Endothelial cell of umbilical vein (primary cell): ENCODE measurements around the gene IER3IP1. TPM values are rescaled to one million over a fixed set of nuclear protein-coding genes. Genes with fewer than 3 reads are reported as not detected.
"Not testable (repeated sequence)": the region's sequence is repeated elsewhere in the genome, so short reads cannot be mapped to it uniquely, and the experiment has no call there.

Experiments
- BruUV-seq: library from RNA; stranded (reverse); fragments of 400-500 nt; replicated peaks from 2 replicates; lab custom pipeline; 2021; lab: Mats Ljungman, UMichigan
- CTCF ChIA-PET: fragments of 300-600, 350-600 bp; sonication (Branson Sonifier 250); formaldehyde crosslinking; loops from one replicate; lab custom pipeline; 2021; ENCODE audit warnings: antibody characterized with exemption, inconsistent platforms; lab: Charles Lee
- POLR2A ChIA-PET: fragments of 300-600, 350-600 bp; sonication (Branson Sonifier 250); formaldehyde crosslinking; loops from one replicate; lab custom pipeline; 2021; ENCODE audit warnings: antibody characterized with exemption, inconsistent platforms; lab: Charles Lee
- DNase-seq: peaks from one replicate; pipeline ENCODE4 v3.0.0-alpha.2; 2011; ENCODE audit warnings: low read depth, low spot score
- FAIRE-seq: peaks from 2 replicates; lab custom pipeline; 2011; peaks lifted over from hg19 to GRCh38; lab: Jason Lieb, UNC
- H2AFZ ChIP-seq: 2 replicates; pipeline ENCODE4 v1.6.0; 2012; ENCODE audit warnings: low read depth, low read length, control low read depth, inconsistent platforms
- H3K27ac ChIP-seq: 2 replicates; pipeline ENCODE4 v1.5.1; 2011; ENCODE audit warnings: low read depth, mild to moderate bottlenecking, control low read depth, low read length, moderate library complexity; ENCODE audit not compliant: insufficient read depth
- H3K27me3 ChIP-seq, 2 experiments: 2 replicates each; pipeline versions ENCODE4 v1.6.0 to v1.6.1; 2011; ENCODE audit warnings: low read length in 2 of 2, mixed read lengths in 1 of 2; ENCODE audit not compliant: control insufficient read depth in 2 of 2, insufficient read depth in 2 of 2
- H3K36me3 ChIP-seq, 2 experiments: 2 replicates in 1 of 2; 3 replicates in 1 of 2; pipeline ENCODE4 v1.5.1; 2011; ENCODE audit warnings: low read length in 2 of 2, mild to moderate bottlenecking in 1 of 2, moderate library complexity in 1 of 2; ENCODE audit not compliant: control insufficient read depth in 2 of 2, insufficient read depth in 2 of 2; ENCODE audit errors: extremely low read depth in 1 of 2
- H3K4me1 ChIP-seq: 3 replicates; pipeline ENCODE4 v1.5.1; 2011; ENCODE audit warnings: mild to moderate bottlenecking, low read length; ENCODE audit not compliant: control insufficient read depth, insufficient read depth; ENCODE audit errors: extremely low read depth
- H3K4me2 ChIP-seq: 2 replicates; pipeline ENCODE4 v1.6.1; 2011; ENCODE audit warnings: low read length, control low read depth, mixed read lengths; ENCODE audit not compliant: insufficient read depth
- H3K4me3 ChIP-seq, 3 experiments: fragments of 200-600 bp in 1 of 3; sonication (generic), shearing (Covaris generic) in 1 of 3; replicated peaks in 1 of 3; 2 replicates each; pipeline ENCODE4 v1.5.1; 2011 to 2016; ENCODE audit warnings: control low read depth in 3 of 3, low read length in 3 of 3, mild to moderate bottlenecking in 2 of 3, inconsistent platforms in 1 of 3, low read depth in 1 of 3, moderate library complexity in 1 of 3; ENCODE audit not compliant: insufficient read depth in 1 of 3
- H3K79me2 ChIP-seq: 2 replicates; pipeline ENCODE4 v1.6.0; 2012; ENCODE audit warnings: low read length, inconsistent platforms; ENCODE audit not compliant: control insufficient read depth, insufficient read depth
- H3K9ac ChIP-seq: replicated peaks from 2 replicates; pipeline ENCODE3; 2011; ENCODE audit warnings: low read length, control low read depth; ENCODE audit not compliant: insufficient read depth; ENCODE audit errors: extremely low read depth
- H3K9me1 ChIP-seq: replicated peaks from 3 replicates; pipeline ENCODE4 v1.6.0; 2011; ENCODE audit warnings: mild to moderate bottlenecking, low read length; ENCODE audit not compliant: control insufficient read depth, insufficient read depth; ENCODE audit errors: extremely low read depth
- H3K9me3 ChIP-seq: replicated peaks from 2 replicates; pipeline ENCODE4 v1.5.1; 2012; ENCODE audit warnings: low read length, inconsistent platforms; ENCODE audit not compliant: control insufficient read depth, insufficient read depth
- H4K20me1 ChIP-seq: replicated peaks from 2 replicates; pipeline ENCODE3; 2011; ENCODE audit warnings: mild to moderate bottlenecking, low read length; ENCODE audit not compliant: control insufficient read depth, insufficient read depth; ENCODE audit errors: extremely low read depth
- FOS ChIP-seq: IDR thresholded peaks from 2 replicates; pipeline ENCODE4 v1.6.1; 2011; ENCODE audit warnings: mild to moderate bottlenecking, low read length, moderate library complexity, borderline replicate concordance; ENCODE audit not compliant: insufficient read depth
- MAX ChIP-seq: IDR thresholded peaks from 2 replicates; pipeline ENCODE4 v1.6.1; 2011; ENCODE audit not compliant: insufficient read depth, insufficient read length
- dilution Hi-C: fragments of 300-500 bp; cut with MboI; formaldehyde crosslinking; loops from one replicate; pipeline ENCODE4 v1.15.0; 2019; ENCODE audit warnings: low sequenced_read_pairs; ENCODE audit not compliant: extremely low pct_ligation_motif_present
- intact Hi-C: fragments of 100-400 bp; cut with micrococcal nuclease; formaldehyde crosslinking; loops from one replicate; pipeline ENCODE4 v1.10.0; 2022
- polyA plus RNA-seq, 4 experiments: library from polyadenylated mRNA; depleted of rRNA in 3 of 4; stranded (reverse) in 3 of 4; unstranded in 1 of 4; fragments of >200 nt; gene quantifications; 2 replicates each; pipeline versions ENCODE4 v1.2.1 to v1.2.3, GENCODE V29; 2011 to 2012; ENCODE audit warnings: missing spikeins in 1 of 4
- total RNA-seq: library from RNA; stranded (reverse); gene quantifications from 2 replicates; pipeline ENCODE4 v1.2.3, GENCODE V29; 2021
- TF ChIP-seq, protein P1 (sequence below), 2 donors: IDR thresholded peaks; 1 replicate in 1 of 2; 2 replicates in 1 of 2; pipeline ENCODE4 v1.5.1; 2011; ENCODE audit warnings: low read length in 2 of 2, mild to moderate bottlenecking in 2 of 2, moderate library complexity in 2 of 2, control low read depth in 1 of 2, inconsistent platforms in 1 of 2, low read depth in 1 of 2; ENCODE audit not compliant: insufficient read depth in 1 of 2; ENCODE audit errors: extremely low read depth in 1 of 2

Gene IER3IP1
- total and polyA plus RNA-seq, 2 donors (not counting 3 experiments of a cell fraction or from before 2014, with no cell fraction given): 9.6 to 14.2 TPM

DNA sequence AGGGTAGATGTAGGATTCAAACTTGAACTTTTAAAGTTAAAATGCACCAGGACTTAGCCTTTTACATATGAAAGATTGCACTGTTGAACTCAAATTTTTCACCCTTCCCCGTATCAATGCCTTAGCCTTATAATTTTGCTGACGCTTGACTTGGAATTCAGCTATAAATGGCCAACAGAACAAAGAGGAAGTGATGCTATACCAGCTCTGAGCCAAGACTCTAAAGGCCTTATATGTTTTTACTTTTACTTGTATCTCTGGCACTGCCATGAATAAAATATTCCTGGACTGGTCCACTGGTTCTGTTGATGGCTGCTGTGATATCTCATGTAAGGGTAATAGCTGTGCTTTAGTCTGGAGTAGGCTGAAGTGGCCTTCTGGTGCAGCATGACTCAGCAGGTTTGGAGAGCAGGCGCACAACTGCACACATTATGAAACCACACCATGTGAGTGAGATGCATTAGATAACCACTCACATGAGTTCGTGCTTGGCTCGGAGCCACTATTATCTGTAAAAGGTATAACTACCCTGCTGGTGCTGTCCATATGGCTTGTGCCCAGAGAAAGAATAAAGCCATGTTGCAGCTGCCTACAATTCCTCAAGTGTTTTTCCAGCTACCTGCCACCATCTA lies 8.4 kb upstream of the IER3IP1 start:
- BruUV-seq: no TSS peak
- H3K9ac ChIP-seq: no peak overlapping the region
- H3K36me3 ChIP-seq: no peaks in the 10 kb centered on the region
- peaks cover 6 to 12% of the 10 kb centered on the region in 2 experiments for H3K27me3 ChIP-seq
- no peaks in the 10 kb centered on the region for H3K9me3 ChIP-seq
- no peak overlapping the region for H3K4me2 ChIP-seq
- peak; percentile 10 for DNase-seq
- TF ChIP-seq, protein P1, sequence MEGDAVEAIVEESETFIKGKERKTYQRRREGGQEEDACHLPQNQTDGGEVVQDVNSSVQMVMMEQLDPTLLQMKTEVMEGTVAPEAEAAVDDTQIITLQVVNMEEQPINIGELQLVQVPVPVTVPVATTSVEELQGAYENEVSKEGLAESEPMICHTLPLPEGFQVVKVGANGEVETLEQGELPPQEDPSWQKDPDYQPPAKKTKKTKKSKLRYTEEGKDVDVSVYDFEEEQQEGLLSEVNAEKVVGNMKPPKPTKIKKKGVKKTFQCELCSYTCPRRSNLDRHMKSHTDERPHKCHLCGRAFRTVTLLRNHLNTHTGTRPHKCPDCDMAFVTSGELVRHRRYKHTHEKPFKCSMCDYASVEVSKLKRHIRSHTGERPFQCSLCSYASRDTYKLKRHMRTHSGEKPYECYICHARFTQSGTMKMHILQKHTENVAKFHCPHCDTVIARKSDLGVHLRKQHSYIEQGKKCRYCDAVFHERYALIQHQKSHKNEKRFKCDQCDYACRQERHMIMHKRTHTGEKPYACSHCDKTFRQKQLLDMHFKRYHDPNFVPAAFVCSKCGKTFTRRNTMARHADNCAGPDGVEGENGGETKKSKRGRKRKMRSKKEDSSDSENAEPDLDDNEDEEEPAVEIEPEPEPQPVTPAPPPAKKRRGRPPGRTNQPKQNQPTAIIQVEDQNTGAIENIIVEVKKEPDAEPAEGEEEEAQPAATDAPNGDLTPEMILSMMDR (IDR thresholded peaks at IDR 0.05; ENCODE audit: extremely low read depth in 1 of 2, insufficient read depth in 1 of 2, low read depth in 1 of 2, low read length in 2 of 2): no peak
- no peak for TF ChIP-seq FOS
- no peak for TF ChIP-seq MAX
- H3K4me3 ChIP-seq: no peak overlapping the region
- no peaks in the 10 kb centered on the region for H3K9me1 ChIP-seq
- no peaks in the 10 kb centered on the region for H3K4me1 ChIP-seq
- ChIA-PET POLR2A (no interaction called here), CTCF (interaction anchor here (1.1 kb wide), 1 partner anchor 20 kb away, joined by 4 read pairs; no protein-coding TSS in a partner anchor)
- H4K20me1 ChIP-seq: no peaks in the 10 kb centered on the region
- dilution Hi-C loops: no loop called here
- no peak overlapping the region for H2AFZ ChIP-seq
- no peaks in the 10 kb centered on the region for H3K79me2 ChIP-seq
- no peak overlapping the region for H3K27ac ChIP-seq
- intact Hi-C loops: no loop called here
- no peak for FAIRE-seq

DNA sequence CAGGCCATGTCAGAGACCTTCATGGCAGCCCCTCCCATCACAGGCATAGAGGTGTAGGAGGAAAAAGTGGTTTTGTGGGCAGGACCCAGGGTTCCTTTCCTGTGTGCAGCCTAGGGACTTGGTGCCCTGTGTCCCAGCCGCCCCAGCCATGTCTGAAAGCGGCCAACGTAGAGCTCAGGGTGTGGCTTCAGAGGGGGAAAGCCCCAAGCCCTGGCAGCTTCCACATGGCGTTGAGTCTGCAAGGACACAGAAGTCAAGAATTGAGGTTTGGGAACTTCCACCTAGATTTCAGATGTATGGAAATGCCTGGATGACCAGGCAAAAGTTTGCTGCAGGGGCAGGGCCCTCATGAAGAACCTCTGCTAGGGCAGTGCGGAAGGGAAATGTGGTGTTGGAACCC lies 6.0 kb upstream of the IER3IP1 start:
- H3K4me3 ChIP-seq, H3K27ac ChIP-seq, H2AFZ ChIP-seq, DNase-seq, H3K9me3 ChIP-seq, dilution Hi-C loops, H4K20me1 ChIP-seq, FAIRE-seq, H3K4me2 ChIP-seq, CTCF ChIA-PET, BruUV-seq, H3K4me1 ChIP-seq, intact Hi-C loops, H3K9ac ChIP-seq, H3K9me1 ChIP-seq, H3K27me3 ChIP-seq, H3K36me3 ChIP-seq, POLR2A ChIA-PET, H3K79me2 ChIP-seq: not testable (repeated sequence)
